Activated CD8-positive, alpha-beta T cell treated with anti-CD3 and anti-CD28 coated beads for 36 hours (primary cell): ENCODE data around the gene QSOX1. TPM values are rescaled to one million over a fixed set of nuclear protein-coding genes. Genes with fewer than 3 reads are reported as not detected.

Source experiments
- ATAC-seq: fragments of 200-7000 bp; cut with Tn5 transposase; one replicate; pipeline ENCODE4 v1.10.0; 2021; ENCODE audit warnings: mild to moderate bottlenecking, moderate library complexity
- CTCF ChIA-PET: fragments of 350-600 bp; sonication (Branson Sonifier 250); formaldehyde crosslinking; loops from one replicate; lab custom pipeline; 2021; ENCODE audit warnings: antibody characterized with exemption; lab: Charles Lee
- POLR2A ChIA-PET: fragments of 350-600 bp; sonication (Branson Sonifier 250); formaldehyde crosslinking; loops from one replicate; lab custom pipeline; 2021; ENCODE audit warnings: antibody characterized with exemption; lab: Charles Lee
- DNase-seq: peaks from one replicate; pipeline ENCODE4 v3.0.0-alpha.2; 2020
- H3K27ac Mint-ChIP-seq: one replicate; pipeline ENCODE4 v1.8.0; 2021; ENCODE audit warnings: mild to moderate bottlenecking, mixed read lengths
- H3K27me3 Mint-ChIP-seq: one replicate; pipeline ENCODE4 v1.8.0; 2021; ENCODE audit warnings: mixed read lengths
- H3K36me3 Mint-ChIP-seq: one replicate; pipeline ENCODE4 v1.8.0; 2021; ENCODE audit warnings: low read depth, mixed read lengths
- H3K4me1 Mint-ChIP-seq: one replicate; pipeline ENCODE4 v1.8.0; 2021; ENCODE audit warnings: low read depth, mixed read lengths
- H3K4me3 Mint-ChIP-seq: one replicate; pipeline ENCODE4 v1.8.0; 2021; ENCODE audit warnings: mild to moderate bottlenecking, moderate library complexity, mixed read lengths
- H3K9me3 Mint-ChIP-seq: one replicate; pipeline ENCODE4 v1.8.0; 2021; ENCODE audit warnings: mixed read lengths
- intact Hi-C: fragments of 100-400 bp; cut with micrococcal nuclease; formaldehyde crosslinking; loops from one replicate; pipeline ENCODE4 v1.10.0; 2022
- total RNA-seq, 2 experiments: library from RNA; stranded (reverse); gene quantifications; one replicate each; pipeline ENCODE4 v1.2.3, GENCODE V29; 2021
- TF ChIP-seq, protein P1 (sequence below): fragments of 200-600 bp; IDR thresholded peaks from one replicate; pipeline ENCODE4 v1.8.0; 2022; ENCODE audit warnings: antibody characterized with exemption, mild to moderate bottlenecking

The QSOX1 gene
- total RNA-seq, 2 experiments from 2014 or later = 32.2 to 33.9 TPM

GRCh38 chr1:180227861-180228647 is 73.4 kb downstream of the QSOX1 start:
- ChIA-PET CTCF (no interaction called here), POLR2A (no interaction called here)
- ATAC-seq (no peak), DNase-seq (no peak)
- TF ChIP-seq, protein P1, sequence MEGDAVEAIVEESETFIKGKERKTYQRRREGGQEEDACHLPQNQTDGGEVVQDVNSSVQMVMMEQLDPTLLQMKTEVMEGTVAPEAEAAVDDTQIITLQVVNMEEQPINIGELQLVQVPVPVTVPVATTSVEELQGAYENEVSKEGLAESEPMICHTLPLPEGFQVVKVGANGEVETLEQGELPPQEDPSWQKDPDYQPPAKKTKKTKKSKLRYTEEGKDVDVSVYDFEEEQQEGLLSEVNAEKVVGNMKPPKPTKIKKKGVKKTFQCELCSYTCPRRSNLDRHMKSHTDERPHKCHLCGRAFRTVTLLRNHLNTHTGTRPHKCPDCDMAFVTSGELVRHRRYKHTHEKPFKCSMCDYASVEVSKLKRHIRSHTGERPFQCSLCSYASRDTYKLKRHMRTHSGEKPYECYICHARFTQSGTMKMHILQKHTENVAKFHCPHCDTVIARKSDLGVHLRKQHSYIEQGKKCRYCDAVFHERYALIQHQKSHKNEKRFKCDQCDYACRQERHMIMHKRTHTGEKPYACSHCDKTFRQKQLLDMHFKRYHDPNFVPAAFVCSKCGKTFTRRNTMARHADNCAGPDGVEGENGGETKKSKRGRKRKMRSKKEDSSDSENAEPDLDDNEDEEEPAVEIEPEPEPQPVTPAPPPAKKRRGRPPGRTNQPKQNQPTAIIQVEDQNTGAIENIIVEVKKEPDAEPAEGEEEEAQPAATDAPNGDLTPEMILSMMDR = no peak
- peak overlapping the region; percentile 54 for H3K4me3 Mint-ChIP-seq
- H3K4me1 Mint-ChIP-seq = peaks cover 14% of the 10 kb centered on the region
- H3K9me3 Mint-ChIP-seq = no peaks in the 10 kb centered on the region
- intact Hi-C loops = no loop called here
- peaks cover 50% of the 10 kb centered on the region for H3K27me3 Mint-ChIP-seq
- no peaks in the 10 kb centered on the region for H3K36me3 Mint-ChIP-seq
- H3K27ac Mint-ChIP-seq = no peak overlapping the region

- ChIA-PET POLR2A (no interaction called here), CTCF (no interaction called here)
- DNase-seq (peak; percentile 29), ATAC-seq (peak; percentile 3)
- Mint-ChIP-seq H3K27me3 (peaks cover 56% of the 10 kb centered on the region), H3K9me3 (no peaks in the 10 kb centered on the region), H3K4me3 (peak overlapping the region; percentile 57), H3K4me1 (peaks cover 16% of the 10 kb centered on the region), H3K36me3 (no peaks in the 10 kb centered on the region), H3K27ac (no peak overlapping the region)
- intact Hi-C loops = no loop called here
- TF ChIP-seq, protein P1 = no peak
Observed at GRCh38 chr1:180228648-180229482, 74.2 kb downstream of the QSOX1 start.

GRCh38 chr1:180229483-180230415 is 75.1 kb downstream of the QSOX1 start, which contains the start of gene LHX4:
Gene LHX4 (plus strand): TSS chr1:180230264. CDS start chr1:180230530, 266 bp downstream.
- Mint-ChIP-seq H3K36me3 (no peaks in the 10 kb centered on the region), H3K9me3 (no peaks in the 10 kb centered on the region), H3K27ac (no peak within 1 kb of the TSS), H3K4me3 (peak within 1 kb of the TSS; percentile 65), H3K27me3 (peaks cover 61% of the 10 kb centered on the region), H3K4me1 (peaks cover 23% of the 10 kb centered on the region)
- CTCF ChIA-PET = no interaction called here
- intact Hi-C loops = no loop called here
- POLR2A ChIA-PET = no interaction called here
- ATAC-seq (peak; percentile 53), DNase-seq (peak; percentile 51)
- TF ChIP-seq, protein P1 = no peak

DNA sequence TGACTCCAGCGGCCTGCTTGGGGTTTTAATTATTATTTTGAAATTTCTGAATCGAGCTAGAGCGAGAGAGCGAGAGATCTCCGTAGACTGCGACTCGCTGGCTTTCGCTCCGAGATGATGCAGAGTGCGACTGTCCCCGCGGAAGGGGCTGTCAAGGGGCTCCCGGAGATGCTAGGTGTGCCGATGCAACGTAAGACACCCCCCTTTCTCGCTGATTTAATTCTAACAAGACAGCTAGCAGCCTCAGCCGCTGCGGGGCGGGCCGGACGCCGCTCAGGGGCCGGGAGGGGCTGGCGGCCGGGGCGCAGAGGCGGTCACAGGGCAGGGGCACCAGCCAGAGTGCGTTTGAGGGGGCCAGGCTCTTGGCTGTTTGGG is 75.7 kb downstream of the QSOX1 start:
- DNase-seq (peak; percentile 51), ATAC-seq (peak; percentile 39)
- Mint-ChIP-seq H3K4me3 (peak overlapping the region; percentile 65), H3K36me3 (no peaks in the 10 kb centered on the region), H3K9me3 (no peaks in the 10 kb centered on the region), H3K4me1 (peaks cover 27% of the 10 kb centered on the region), H3K27ac (no peak overlapping the region), H3K27me3 (peaks cover 66% of the 10 kb centered on the region)
- ChIA-PET CTCF (no interaction called here), POLR2A (no interaction called here)
- intact Hi-C loops = no loop called here
- TF ChIP-seq, protein P1 = no peak
